ENCODE measurements around the gene ADIG. TPM values are rescaled to one million over a fixed set of nuclear protein-coding genes. Genes with fewer than 3 reads are reported as not detected.

Gene ADIG
- total RNA-seq, 1 donor from 2014 or later, result not detected

- DNase-seq, result no peak
- H3K36me3 ChIP-seq, result peaks cover 82% of the 10 kb centered on the region
- intact Hi-C loops (cut with micrococcal nuclease), result no loop called here
Measured at GRCh38 chr20:38559764-38560163, 21.2 kb upstream of the ADIG start.

GRCh38 chr20:38563802-38564431 lies 17.1 kb upstream of the ADIG start:
- no peak for TF ChIP-seq CTCF (IDR thresholded peaks at IDR 0.05; ENCODE audit: borderline replicate concordance)
- H3K27me3 ChIP-seq (ENCODE audit: low read depth), result no peaks in the 10 kb centered on the region
- H3K36me3 ChIP-seq, result peaks cover 84% of the 10 kb centered on the region
- H3K9me3 ChIP-seq (replicated peaks), result no peaks in the 10 kb centered on the region
- H3K4me1 ChIP-seq, result peaks cover 7% of the 10 kb centered on the region
- no peak overlapping the region for H3K4me3 ChIP-seq
- no peak overlapping the region for H3K27ac ChIP-seq (replicated peaks)
- no peak for DNase-seq
- intact Hi-C loops (cut with micrococcal nuclease), result no loop called here

More at GRCh38 chr20:38559764-38560163, 21.2 kb upstream of the ADIG start:
- Histone ChIP-seq H3K4me3 (no peak overlapping the region), H3K27ac (replicated peaks) (no peak overlapping the region), H3K9me3 (replicated peaks) (no peaks in the 10 kb centered on the region), H3K27me3 (ENCODE audit: low read depth) (no peaks in the 10 kb centered on the region), H3K4me1 (peaks cover 7% of the 10 kb centered on the region)
- TF ChIP-seq CTCF (IDR thresholded peaks at IDR 0.05; ENCODE audit: borderline replicate concordance), result no peak

GRCh38 chr20:38564680-38565079 lies 16.3 kb upstream of the ADIG start:
- intact Hi-C loops (cut with micrococcal nuclease), result no loop called here
- no peak for DNase-seq

GRCh38 chr20:38566036-38566598 lies 14.9 kb upstream of the ADIG start:
- peaks cover 85% of the 10 kb centered on the region for H3K36me3 ChIP-seq
- peaks cover 7% of the 10 kb centered on the region for H3K4me1 ChIP-seq
- TF ChIP-seq CTCF (IDR thresholded peaks at IDR 0.05; ENCODE audit: borderline replicate concordance), result no peak
- DNase-seq, result no peak
- no peaks in the 10 kb centered on the region for H3K27me3 ChIP-seq (ENCODE audit: low read depth)
- H3K27ac ChIP-seq (replicated peaks), result no peak overlapping the region
- intact Hi-C loops (cut with micrococcal nuclease), result no loop called here
- no peak overlapping the region for H3K4me3 ChIP-seq
- H3K9me3 ChIP-seq (replicated peaks), result no peaks in the 10 kb centered on the region

More at GRCh38 chr20:38564680-38565079, 16.3 kb upstream of the ADIG start:
- Histone ChIP-seq H3K9me3 (replicated peaks) (no peaks in the 10 kb centered on the region), H3K36me3 (peaks cover 84% of the 10 kb centered on the region), H3K4me1 (peaks cover 7% of the 10 kb centered on the region), H3K27ac (replicated peaks) (no peak overlapping the region), H3K27me3 (ENCODE audit: low read depth) (no peaks in the 10 kb centered on the region), H3K4me3 (no peak overlapping the region)
- TF ChIP-seq CTCF (IDR thresholded peaks at IDR 0.05; ENCODE audit: borderline replicate concordance), result no peak

GRCh38 chr20:38569747-38570525 lies 11.1 kb upstream of the ADIG start:
- Histone ChIP-seq H3K4me3 (no peak overlapping the region), H3K27ac (replicated peaks) (no peak overlapping the region), H3K4me1 (no peaks in the 10 kb centered on the region), H3K27me3 (ENCODE audit: low read depth) (no peaks in the 10 kb centered on the region), H3K36me3 (peaks cover 78% of the 10 kb centered on the region), H3K9me3 (replicated peaks) (no peaks in the 10 kb centered on the region)
- intact Hi-C loops (cut with micrococcal nuclease), result no loop called here
- TF ChIP-seq CTCF (IDR thresholded peaks at IDR 0.05; ENCODE audit: borderline replicate concordance), result no peak
- DNase-seq, result no peak

All from left ventricle myocardium inferior (tissue), 1 donor.